Lung (tissue), 12 donors: ENCODE results near the gene DNHD1. TPM values are rescaled to one million over a fixed set of nuclear protein-coding genes. Genes with fewer than 3 reads are reported as not detected.
A peak's percentile ranks its signal among the peaks of the same experiment; 100 is the strongest.

Source experiments
- ATAC-seq: fragments of 200-7000 bp; cut with Tn5 transposase; one replicate; pipeline ENCODE4 v1.9.1; 2020; ENCODE audit warnings: moderate number of reproducible peaks; ENCODE audit not compliant: insufficient read depth, low FRiP score
- DNase-seq, 3 donors: peaks; one replicate each; pipeline ENCODE4 v3.0.0-alpha.2; 2013 to 2017
- H3K27ac ChIP-seq, 2 donors: one replicate each; pipeline ENCODE4 v1.5.1; 2013; ENCODE audit warnings: mild to moderate bottlenecking in 2 of 2, moderate library complexity in 2 of 2, control low read depth in 1 of 2, inconsistent platforms in 1 of 2, low read depth in 1 of 2, low read length in 1 of 2
- H3K27me3 ChIP-seq, 3 donors: one replicate each; pipeline ENCODE4 v1.5.1; 2013; ENCODE audit warnings: low read length in 2 of 3; ENCODE audit not compliant: control insufficient read depth in 3 of 3, insufficient read depth in 3 of 3
- H3K36me3 ChIP-seq, 4 donors: one replicate each; pipeline ENCODE4 v1.5.1; 2013; ENCODE audit warnings: low read length in 4 of 4, mild to moderate bottlenecking in 1 of 4, moderate library complexity in 1 of 4; ENCODE audit not compliant: control insufficient read depth in 4 of 4, insufficient read depth in 4 of 4
- H3K4me1 ChIP-seq, 5 donors: one replicate each; pipeline ENCODE4 v1.5.1; 2013; ENCODE audit warnings: low read length in 5 of 5, mild to moderate bottlenecking in 2 of 5, moderate library complexity in 1 of 5; ENCODE audit not compliant: control insufficient read depth in 5 of 5, insufficient read depth in 5 of 5
- H3K4me3 ChIP-seq: one replicate; pipeline ENCODE4 v1.5.1; 2013; ENCODE audit warnings: mild to moderate bottlenecking, control low read depth, moderate library complexity
- H3K9ac ChIP-seq, 2 donors: one replicate each; pipeline ENCODE4 v1.5.1; 2013; ENCODE audit warnings: low read length in 2 of 2, control low read depth in 1 of 2; ENCODE audit not compliant: insufficient read depth in 1 of 2
- H3K9me3 ChIP-seq, 4 donors: one replicate each; pipeline ENCODE4 v1.5.1; 2013; ENCODE audit warnings: low read length in 3 of 4, mild to moderate bottlenecking in 1 of 4, moderate library complexity in 1 of 4; ENCODE audit not compliant: control insufficient read depth in 4 of 4, insufficient read depth in 3 of 4
- WGBS, 2 donors: extraction: QIAGEN DNeasy Blood & Tissue Kit; methylation state at CpG; one replicate each; pipeline ENCODE4 v1.1.7; 2013; 5-methylcytosine and 5-hydroxymethylcytosine counted together
- polyA plus RNA-seq, 2 donors: library from polyadenylated mRNA; stranded (reverse); fragments of 200-250 nt; gene quantifications; one replicate each; pipeline ENCODE4 v1.2.1, GENCODE V29; 2013
- total RNA-seq, 2 donors: library from RNA; depleted of rRNA in 1 of 2; stranded (reverse); fragments of >200 nt in 1 of 2; gene quantifications; one replicate each; pipeline ENCODE4 v1.2.1, GENCODE V29; 2014 to 2021
- TF ChIP-seq, protein P1 (sequence below): IDR thresholded peaks from 2 replicates; pipeline ENCODE4 v1.5.1; 2012; ENCODE audit warnings: mild to moderate bottlenecking; ENCODE audit errors: control extremely low read depth, extremely low read depth
- donor health status: control.
- donor health status: control.
- donor health status: Bipolar disorder and iron deficiency.
- donor health status: healthy.
- donor health status: DM: yes; HTN: yes; CAD: no.

The DNHD1 gene
- total and polyA plus RNA-seq, 4 donors, result 4.5 to 15.6 (median 12.0) TPM

GRCh38 chr11:6615882-6616585 is 119.0 kb downstream of the DNHD1 start:
- DNase-seq (no peak), ATAC-seq (no peak)
- H3K36me3 ChIP-seq, result peaks cover 0 to 26% (median 8%) of the 10 kb centered on the region in 4 donors
- H3K9me3 ChIP-seq, result no peaks in the 10 kb centered on the region
- no peak overlapping the region for H3K27ac ChIP-seq
- H3K9ac ChIP-seq, result no peak overlapping the region
- WGBS, 2 donors, result 97% methylated on average over 9 of the region's 9 CpGs
- TF ChIP-seq, protein P1, sequence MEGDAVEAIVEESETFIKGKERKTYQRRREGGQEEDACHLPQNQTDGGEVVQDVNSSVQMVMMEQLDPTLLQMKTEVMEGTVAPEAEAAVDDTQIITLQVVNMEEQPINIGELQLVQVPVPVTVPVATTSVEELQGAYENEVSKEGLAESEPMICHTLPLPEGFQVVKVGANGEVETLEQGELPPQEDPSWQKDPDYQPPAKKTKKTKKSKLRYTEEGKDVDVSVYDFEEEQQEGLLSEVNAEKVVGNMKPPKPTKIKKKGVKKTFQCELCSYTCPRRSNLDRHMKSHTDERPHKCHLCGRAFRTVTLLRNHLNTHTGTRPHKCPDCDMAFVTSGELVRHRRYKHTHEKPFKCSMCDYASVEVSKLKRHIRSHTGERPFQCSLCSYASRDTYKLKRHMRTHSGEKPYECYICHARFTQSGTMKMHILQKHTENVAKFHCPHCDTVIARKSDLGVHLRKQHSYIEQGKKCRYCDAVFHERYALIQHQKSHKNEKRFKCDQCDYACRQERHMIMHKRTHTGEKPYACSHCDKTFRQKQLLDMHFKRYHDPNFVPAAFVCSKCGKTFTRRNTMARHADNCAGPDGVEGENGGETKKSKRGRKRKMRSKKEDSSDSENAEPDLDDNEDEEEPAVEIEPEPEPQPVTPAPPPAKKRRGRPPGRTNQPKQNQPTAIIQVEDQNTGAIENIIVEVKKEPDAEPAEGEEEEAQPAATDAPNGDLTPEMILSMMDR, result no peak
- H3K27me3 ChIP-seq, result no peaks in the 10 kb centered on the region
- H3K4me1 ChIP-seq, result peaks cover 6 to 39% (median 16%) of the 10 kb centered on the region in 5 donors
- no peak overlapping the region for H3K4me3 ChIP-seq

DNA sequence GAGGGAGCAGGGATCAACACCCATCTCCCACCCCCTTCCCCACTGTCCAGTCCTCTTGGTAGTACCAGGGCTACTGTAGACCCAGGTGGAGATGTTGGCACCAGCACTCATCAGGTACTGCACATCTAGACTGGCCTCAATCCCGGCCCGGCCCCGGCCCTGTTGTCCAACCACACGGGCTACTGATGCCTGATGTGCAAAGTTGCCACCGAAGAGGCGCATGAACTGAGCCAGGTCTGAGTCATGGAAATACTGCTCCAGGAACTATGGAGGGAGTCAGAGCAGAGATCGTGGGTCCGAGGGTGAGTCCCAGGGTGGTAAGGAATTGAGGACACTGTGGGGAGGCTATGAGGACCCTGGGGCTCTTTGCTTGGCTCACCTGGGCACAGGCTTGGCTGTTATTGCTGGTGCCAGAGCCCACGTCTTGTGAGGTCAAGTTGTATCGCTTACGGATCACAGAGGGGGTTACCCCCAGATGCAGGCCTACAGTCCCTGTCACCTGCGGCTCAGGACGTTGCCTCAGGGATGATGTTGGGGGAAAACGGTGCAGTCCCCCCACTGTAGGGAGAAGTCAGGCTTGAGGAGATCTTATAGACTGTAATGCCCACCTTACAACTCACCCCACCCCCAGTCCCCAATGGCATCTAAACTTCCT is 119.6 kb downstream of the DNHD1 start:
- no peak overlapping the region for H3K9ac ChIP-seq
- peaks cover 0 to 23% (median 8%) of the 10 kb centered on the region in 4 donors for H3K36me3 ChIP-seq
- H3K9me3 ChIP-seq, result no peaks in the 10 kb centered on the region
- TF ChIP-seq, protein P1, result no peak
- DNase-seq, result no peak
- no peak overlapping the region for H3K4me3 ChIP-seq
- H3K27ac ChIP-seq, result no peak overlapping the region
- ATAC-seq, result no peak
- no peaks in the 10 kb centered on the region for H3K27me3 ChIP-seq
- peaks cover 6 to 32% (median 12%) of the 10 kb centered on the region in 5 donors for H3K4me1 ChIP-seq
- WGBS, 2 donors, result 86 to 93% methylated on average over 14 of the region's 14 CpGs

DNA sequence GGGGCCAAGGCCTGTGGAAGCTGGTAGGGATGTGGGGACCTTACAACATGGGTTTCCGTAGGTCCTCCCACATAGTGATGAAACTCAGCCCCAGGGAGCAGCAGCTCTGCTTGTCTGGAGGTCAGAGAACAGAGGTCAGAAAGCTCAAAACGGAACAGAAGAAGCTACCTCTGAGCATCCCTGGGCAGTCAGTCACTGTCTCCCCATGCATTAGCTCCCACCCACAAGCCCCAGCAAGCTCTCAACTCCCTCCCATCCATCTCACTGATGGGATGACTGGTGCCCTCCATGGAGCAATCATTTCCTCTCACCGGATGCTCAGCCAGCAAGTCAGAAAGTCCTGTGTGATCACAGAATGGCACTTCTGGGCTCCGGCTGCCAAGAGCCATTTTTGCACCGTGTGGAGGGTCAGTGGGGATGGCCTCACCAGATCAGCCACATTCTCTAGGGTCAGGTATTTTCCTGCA is 120.3 kb downstream of the DNHD1 start:
- no peak overlapping the region for H3K4me3 ChIP-seq
- TF ChIP-seq, protein P1, result no peak

More for the DNA sequence above, 120.3 kb downstream of the DNHD1 start:
- Histone ChIP-seq H3K9ac (no peak overlapping the region), H3K4me1 (peaks cover 6 to 32% (median 12%) of the 10 kb centered on the region in 5 donors), H3K9me3 (no peaks in the 10 kb centered on the region), H3K27me3 (no peaks in the 10 kb centered on the region), H3K36me3 (peaks cover 0 to 23% (median 9%) of the 10 kb centered on the region in 4 donors), H3K27ac (peak overlapping the region in 1 of 2 donors; percentile 52)
- WGBS, 2 donors, result 28 to 64% methylated on average over 5 of the region's 5 CpGs
- no peak for DNase-seq
- no peak for ATAC-seq
